Measurements from ENCODE around the gene CDC42BPB. TPM values are rescaled to one million over a fixed set of nuclear protein-coding genes. Genes with fewer than 3 reads are reported as not detected.

Gene CDC42BPB
- total RNA-seq, 2 donors from 2014 or later, result 68.0 to 83.4 TPM

DNA sequence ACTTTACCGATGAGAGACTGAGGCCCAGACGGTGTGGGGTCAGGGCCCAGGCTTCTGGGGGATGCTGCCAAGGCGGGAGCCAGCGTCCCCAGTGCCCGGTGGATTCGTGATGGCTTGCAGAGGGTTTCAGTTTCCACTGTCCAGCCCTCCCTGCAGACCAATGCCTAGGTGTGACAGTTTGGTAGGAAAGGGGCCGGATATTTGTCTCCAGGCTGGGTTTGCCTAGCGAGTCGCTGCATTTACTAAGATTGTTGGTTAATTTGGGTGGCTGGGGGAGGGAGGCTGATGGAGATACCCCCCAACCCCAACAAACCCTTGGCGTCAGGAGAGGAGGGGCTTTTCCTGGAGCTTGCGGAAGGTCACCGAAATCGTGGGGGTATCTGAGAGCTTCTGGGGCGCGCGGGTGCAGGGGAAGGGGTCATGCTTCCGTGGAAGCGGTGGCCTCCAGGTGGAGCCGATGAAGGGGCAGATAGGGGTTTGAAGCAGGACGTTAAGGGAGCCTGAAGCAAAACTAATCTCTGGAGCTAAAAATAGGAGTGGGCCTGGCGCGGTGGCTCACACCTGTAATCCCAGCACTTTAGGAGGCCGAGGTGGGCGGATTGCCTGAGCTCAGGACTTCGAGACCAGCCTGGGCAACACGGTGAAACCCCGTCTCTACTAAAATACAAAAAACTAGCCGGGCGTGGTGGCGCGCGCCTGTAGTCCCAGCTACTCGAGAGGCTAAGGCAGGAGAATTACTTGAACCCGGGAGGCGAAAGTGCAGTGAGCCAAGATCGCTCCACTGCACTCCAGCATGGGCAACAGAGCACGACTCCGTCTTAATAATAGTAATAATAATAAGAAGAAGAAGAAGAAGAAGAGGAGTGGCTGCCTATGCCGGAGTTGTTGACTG is 1.1 kb upstream of the CDC42BPB start:
- DNase-seq (ENCODE audit: low spot score), result no peak

DNA sequence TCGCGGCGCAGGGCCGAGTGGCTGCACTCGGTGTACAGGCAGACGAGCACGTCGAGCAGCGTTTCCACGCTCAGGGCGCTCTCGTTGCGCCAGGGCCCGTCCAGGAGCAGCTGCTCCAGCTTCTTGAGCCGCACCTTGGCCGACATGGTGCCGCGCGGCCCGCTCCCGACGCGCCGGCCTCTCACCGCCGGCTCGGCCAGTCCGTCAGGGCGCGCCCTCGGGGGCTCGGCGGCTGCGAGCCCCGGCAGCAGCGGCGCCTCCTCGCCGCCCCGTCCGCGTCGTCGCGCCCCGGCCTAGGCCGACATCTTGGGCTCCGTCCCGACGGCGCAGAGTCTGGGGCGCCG is 349 bp downstream of the CDC42BPB start:
- TF ChIP-seq, protein P1, sequence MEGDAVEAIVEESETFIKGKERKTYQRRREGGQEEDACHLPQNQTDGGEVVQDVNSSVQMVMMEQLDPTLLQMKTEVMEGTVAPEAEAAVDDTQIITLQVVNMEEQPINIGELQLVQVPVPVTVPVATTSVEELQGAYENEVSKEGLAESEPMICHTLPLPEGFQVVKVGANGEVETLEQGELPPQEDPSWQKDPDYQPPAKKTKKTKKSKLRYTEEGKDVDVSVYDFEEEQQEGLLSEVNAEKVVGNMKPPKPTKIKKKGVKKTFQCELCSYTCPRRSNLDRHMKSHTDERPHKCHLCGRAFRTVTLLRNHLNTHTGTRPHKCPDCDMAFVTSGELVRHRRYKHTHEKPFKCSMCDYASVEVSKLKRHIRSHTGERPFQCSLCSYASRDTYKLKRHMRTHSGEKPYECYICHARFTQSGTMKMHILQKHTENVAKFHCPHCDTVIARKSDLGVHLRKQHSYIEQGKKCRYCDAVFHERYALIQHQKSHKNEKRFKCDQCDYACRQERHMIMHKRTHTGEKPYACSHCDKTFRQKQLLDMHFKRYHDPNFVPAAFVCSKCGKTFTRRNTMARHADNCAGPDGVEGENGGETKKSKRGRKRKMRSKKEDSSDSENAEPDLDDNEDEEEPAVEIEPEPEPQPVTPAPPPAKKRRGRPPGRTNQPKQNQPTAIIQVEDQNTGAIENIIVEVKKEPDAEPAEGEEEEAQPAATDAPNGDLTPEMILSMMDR (IDR thresholded peaks at IDR 0.05), result no peak

More for the DNA sequence above, 1.1 kb upstream of the CDC42BPB start:
- Histone ChIP-seq H3K4me1 (peaks cover 0 to 45% of the 10 kb centered on the region in 2 donors), H3K4me3 (peak overlapping the region; percentile 80 to 84), H3K36me3 (no peaks in the 10 kb centered on the region), H3K27ac (peak overlapping the region; percentile 82 to 88), H3K9me3 (no peaks in the 10 kb centered on the region), H3K27me3 (no peaks in the 10 kb centered on the region)
- TF ChIP-seq, protein P1 (IDR thresholded peaks at IDR 0.05), result no peak

DNA sequence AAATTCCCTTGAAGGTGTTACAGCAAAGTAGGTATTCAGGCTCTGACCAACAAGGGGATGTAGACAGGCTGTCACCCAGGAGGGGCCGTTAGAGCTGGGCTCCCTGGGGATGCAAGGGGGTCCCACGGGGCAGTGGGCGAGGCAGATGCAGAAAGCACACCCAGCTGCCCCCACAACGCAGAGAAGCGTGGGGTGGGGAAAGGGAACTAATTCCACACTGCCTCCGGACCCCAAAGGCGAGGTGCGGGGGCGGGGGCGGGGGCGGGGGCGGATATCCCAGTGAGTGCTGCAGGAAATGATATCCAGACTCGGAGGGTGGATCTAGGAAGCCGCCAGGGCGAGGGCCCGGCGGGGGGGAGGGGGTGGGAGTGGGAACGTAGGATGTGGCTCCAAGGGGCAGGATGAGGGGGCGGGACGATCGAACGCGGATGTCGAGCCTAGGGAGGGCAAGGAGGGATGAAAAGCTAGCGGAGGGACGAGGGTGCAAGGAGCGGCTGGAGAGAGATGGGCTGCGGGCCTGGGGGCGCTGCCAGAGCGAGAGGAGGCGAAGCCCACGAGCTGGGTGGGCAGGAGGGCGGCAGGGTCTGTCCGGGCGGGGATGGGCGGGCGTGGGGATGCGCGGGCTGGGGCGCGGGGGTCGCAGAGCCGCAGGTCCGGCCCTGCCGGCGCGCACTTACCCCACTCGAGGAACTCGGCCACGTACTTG is 874 bp downstream of the CDC42BPB start:
- Histone ChIP-seq H3K36me3 (no peaks in the 10 kb centered on the region), H3K27ac (peak overlapping the region; percentile 87), H3K9me3 (no peaks in the 10 kb centered on the region), H3K27me3 (no peaks in the 10 kb centered on the region), H3K4me1 (peaks cover 0 to 50% of the 10 kb centered on the region in 2 donors), H3K4me3 (peak overlapping the region; percentile 92 to 94)
- DNase-seq (ENCODE audit: low spot score), result peak; percentile 72
- TF ChIP-seq, protein P1 (IDR thresholded peaks at IDR 0.05), result no peak

More for the DNA sequence above, 349 bp downstream of the CDC42BPB start:
- peak overlapping the region; percentile 92 to 94 for H3K4me3 ChIP-seq
- H3K9me3 ChIP-seq, result no peaks in the 10 kb centered on the region
- H3K4me1 ChIP-seq, result peaks cover 0 to 45% of the 10 kb centered on the region in 2 donors
- no peaks in the 10 kb centered on the region for H3K27me3 ChIP-seq
- H3K36me3 ChIP-seq, result no peaks in the 10 kb centered on the region
- H3K27ac ChIP-seq, result peak overlapping the region; percentile 87
- no peak for DNase-seq (ENCODE audit: low spot score)

DNA sequence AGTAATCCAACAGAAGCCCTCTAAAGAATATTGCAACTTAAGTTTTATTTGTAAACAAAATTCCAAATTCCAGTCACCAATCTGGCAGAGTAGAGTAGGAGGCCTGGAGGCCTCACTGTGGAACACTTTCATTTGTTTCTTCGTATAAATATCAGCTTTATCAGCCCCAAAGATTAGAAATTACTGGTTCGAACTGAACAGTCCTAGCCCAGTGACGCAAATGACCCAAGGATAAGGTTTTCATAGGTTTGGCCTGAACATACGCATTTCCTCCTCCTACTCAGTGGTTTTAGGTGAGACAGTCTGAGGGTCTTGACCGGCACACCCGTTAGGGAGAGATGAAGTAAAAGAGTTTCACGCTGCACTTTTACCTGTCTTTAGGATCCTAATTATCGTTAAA is 1.7 kb downstream of the CDC42BPB start:
- H3K9me3 ChIP-seq, result no peaks in the 10 kb centered on the region

DNA sequence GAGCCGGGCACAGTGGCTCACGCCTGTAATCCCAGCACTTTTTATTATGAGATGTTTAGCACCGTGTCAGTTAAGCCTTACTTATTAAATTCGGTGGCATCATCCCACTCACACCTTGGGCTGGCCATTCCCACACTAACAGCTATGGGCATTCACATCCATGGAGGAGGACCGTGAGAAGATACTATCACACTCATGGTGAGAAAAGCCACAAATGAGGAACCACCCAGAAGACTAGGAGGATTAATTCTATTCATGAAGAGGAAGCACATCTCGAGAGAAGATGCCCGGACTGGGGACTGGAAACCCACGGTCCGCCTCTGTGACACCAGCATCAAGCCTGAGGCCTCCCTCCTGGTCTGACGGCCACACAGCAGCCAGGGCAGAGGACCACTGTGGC is 4.9 kb downstream of the CDC42BPB start:
- Histone ChIP-seq H3K9me3 (no peaks in the 10 kb centered on the region), H3K4me1 (peaks cover 0 to 59% of the 10 kb centered on the region in 2 donors), H3K27ac (no peak overlapping the region), H3K4me3 (no peak overlapping the region), H3K36me3 (no peaks in the 10 kb centered on the region), H3K27me3 (no peaks in the 10 kb centered on the region)
- TF ChIP-seq, protein P1 (IDR thresholded peaks at IDR 0.05), result no peak
- no peak for DNase-seq (ENCODE audit: low spot score)

More for the DNA sequence above, 1.7 kb downstream of the CDC42BPB start:
- Histone ChIP-seq H3K27ac (peak overlapping the region; percentile 14 to 87), H3K4me1 (peaks cover 0 to 57% of the 10 kb centered on the region in 2 donors), H3K4me3 (peak overlapping the region; percentile 92 to 94), H3K36me3 (no peaks in the 10 kb centered on the region), H3K27me3 (no peaks in the 10 kb centered on the region)
- TF ChIP-seq, protein P1 (IDR thresholded peaks at IDR 0.05), result no peak
- no peak for DNase-seq (ENCODE audit: low spot score)
